Left lung (tissue), 10 donors: Measurements from ENCODE around the gene DIAPH2. TPM values are rescaled to one million over a fixed set of nuclear protein-coding genes. Genes with fewer than 3 reads are reported as not detected.

ENCODE experiments used
- ATAC-seq: fragments of 200-7000 bp; cut with Tn5 transposase; one replicate; pipeline ENCODE4 v1.9.1; 2020; ENCODE audit warnings: moderate library complexity
- DNase-seq, 4 donors: peaks; one replicate each; pipeline ENCODE4 v3.0.0-alpha.2; 2013 to 2020
- H3K27ac ChIP-seq, 2 donors: fragments of 200-600 bp; sonication (generic) in 1 of 2; one replicate each; pipeline versions ENCODE4 v1.5.0 to v1.8.0; 2020 to 2021
- H3K27me3 ChIP-seq, 2 donors: fragments of 200-600 bp; sonication (generic) in 1 of 2; one replicate each; pipeline versions ENCODE4 v1.5.0 to v1.8.0; 2020 to 2021
- H3K36me3 ChIP-seq, 2 donors: fragments of 200-600 bp; sonication (generic) in 1 of 2; one replicate each; pipeline versions ENCODE4 v1.5.0 to v1.8.0; 2020 to 2021
- H3K4me1 ChIP-seq, 2 donors: fragments of 200-600 bp; one replicate each; pipeline ENCODE4 v1.8.0; 2021
- H3K4me3 ChIP-seq, 2 donors: fragments of 200-600 bp; sonication (generic) in 1 of 2; one replicate each; pipeline versions ENCODE4 v1.5.0 to v1.8.0; 2020 to 2021; ENCODE audit warnings: mild to moderate bottlenecking in 1 of 2
- H3K9me3 ChIP-seq, 2 donors: fragments of 200-600 bp; sonication (generic) in 1 of 2; one replicate each; pipeline versions ENCODE4 v1.5.0 to v1.8.0; 2020 to 2021
- CTCF ChIP-seq, 2 donors: fragments of 200-600 bp; sonication (generic) in 1 of 2; IDR thresholded peaks; one replicate each; pipeline versions ENCODE4 v1.5.0 to v1.8.0; 2021; ENCODE audit warnings: antibody characterized with exemption in 2 of 2
- intact Hi-C, 2 donors: fragments of 100-400 bp; cut with DNase I; formaldehyde crosslinking; loops; one replicate each; pipeline versions ENCODE4 v1.11.2 to v1.14.2; 2022
- polyA plus RNA-seq, 6 donors: library from polyadenylated mRNA; unstranded; fragments of 120-200 nt; gene quantifications; one replicate each; pipeline ENCODE4 v1.2.1, GENCODE V29; 2013; ENCODE audit not compliant: insufficient read length in 6 of 6
- total RNA-seq, 2 donors: library from RNA; stranded (reverse); fragmentation: NEBNext Ultra II Directional; extraction: Animal tissue kit (Norgen Biotek cat#: 25700); gene quantifications; one replicate each; pipeline ENCODE4 v1.2.1, GENCODE V29; 2021
- donor health status: DM: no; HTN: yes; CAD: no.
- donor health status: DM: no; HTN: no; CAD: no.

The DIAPH2 gene
- total and polyA plus RNA-seq, 8 donors, result 14.6 to 34.1 (median 16.4) TPM

GRCh38 chrX:97215186-97215585, 530.5 kb downstream of the DIAPH2 start:
- no peak for TF ChIP-seq CTCF (IDR thresholded peaks at IDR 0.05)

GRCh38 chrX:97224148-97224547, 539.5 kb downstream of the DIAPH2 start:
- ATAC-seq, result no peak
- Histone ChIP-seq H3K4me1 (no peaks in the 10 kb centered on the region), H3K27ac (no peak overlapping the region), H3K9me3 (no peaks in the 10 kb centered on the region), H3K4me3 (no peak overlapping the region), H3K36me3 (no peaks in the 10 kb centered on the region), H3K27me3 (no peaks in the 10 kb centered on the region)
- intact Hi-C loops, result no loop called here
- no peak for DNase-seq
- TF ChIP-seq CTCF (IDR thresholded peaks at IDR 0.05), result no peak

More at GRCh38 chrX:97215186-97215585, 530.5 kb downstream of the DIAPH2 start:
- Histone ChIP-seq H3K9me3 (no peaks in the 10 kb centered on the region), H3K27ac (no peak overlapping the region), H3K4me3 (no peak overlapping the region), H3K27me3 (no peaks in the 10 kb centered on the region), H3K36me3 (no peaks in the 10 kb centered on the region), H3K4me1 (no peaks in the 10 kb centered on the region)
- intact Hi-C loops, result no loop called here
- ATAC-seq, result no peak
- no peak for DNase-seq

GRCh38 chrX:97229318-97229717, 544.7 kb downstream of the DIAPH2 start:
- DNase-seq (no peak), ATAC-seq (no peak)
- intact Hi-C loops, result no loop called here
- no peaks in the 10 kb centered on the region for H3K36me3 ChIP-seq
- H3K9me3 ChIP-seq, result no peaks in the 10 kb centered on the region
- peaks cover 0 to 3% of the 10 kb centered on the region in 2 donors for H3K27me3 ChIP-seq
- no peak overlapping the region for H3K4me3 ChIP-seq
- no peaks in the 10 kb centered on the region for H3K4me1 ChIP-seq
- H3K27ac ChIP-seq, result no peak overlapping the region
- no peak for TF ChIP-seq CTCF (IDR thresholded peaks at IDR 0.05)

GRCh38 chrX:97230948-97231347, 546.3 kb downstream of the DIAPH2 start:
- Histone ChIP-seq H3K27ac (no peak overlapping the region), H3K27me3 (peaks cover 0 to 3% of the 10 kb centered on the region in 2 donors), H3K9me3 (no peaks in the 10 kb centered on the region), H3K36me3 (no peaks in the 10 kb centered on the region), H3K4me3 (no peak overlapping the region), H3K4me1 (no peaks in the 10 kb centered on the region)
- no peak for ATAC-seq
- intact Hi-C loops, result no loop called here
- TF ChIP-seq CTCF (IDR thresholded peaks at IDR 0.05), result no peak
- DNase-seq, result no peak

GRCh38 chrX:97234471-97235081, 549.9 kb downstream of the DIAPH2 start:
- ATAC-seq, result no peak
- H3K36me3 ChIP-seq, result no peaks in the 10 kb centered on the region

More at GRCh38 chrX:97234471-97235081, 549.9 kb downstream of the DIAPH2 start:
- Histone ChIP-seq H3K9me3 (no peaks in the 10 kb centered on the region), H3K4me1 (no peaks in the 10 kb centered on the region), H3K4me3 (no peak overlapping the region), H3K27ac (no peak overlapping the region), H3K27me3 (no peaks in the 10 kb centered on the region)
- no peak for DNase-seq
- TF ChIP-seq CTCF (IDR thresholded peaks at IDR 0.05), result no peak
- intact Hi-C loops, result no loop called here
